Glutamatergic neuron (in vitro differentiated cells): ENCODE measurements around the gene HMGN4. TPM values are rescaled to one million over a fixed set of nuclear protein-coding genes. Genes with fewer than 3 reads are reported as not detected.

Experiments
- DNase-seq: peaks from one replicate; pipeline ENCODE4 v3.0.0; 2022
- H3K27ac Mint-ChIP-seq: one replicate; pipeline ENCODE4 v1.8.0; 2020; ENCODE audit warnings: mild to moderate bottlenecking, mixed read lengths, inconsistent platforms; ENCODE audit not compliant: unreplicated experiment
- H3K27me3 Mint-ChIP-seq: one replicate; pipeline ENCODE4 v1.8.0; 2020; ENCODE audit warnings: mild to moderate bottlenecking, moderate library complexity, mixed read lengths, inconsistent platforms; ENCODE audit not compliant: unreplicated experiment
- H3K36me3 Mint-ChIP-seq: one replicate; pipeline ENCODE4 v1.8.0; 2020; ENCODE audit warnings: mild to moderate bottlenecking, mixed read lengths, inconsistent platforms; ENCODE audit not compliant: unreplicated experiment
- H3K4me1 Mint-ChIP-seq: one replicate; pipeline ENCODE4 v1.8.0; 2020; ENCODE audit warnings: mild to moderate bottlenecking, low read depth, mixed read lengths, inconsistent platforms; ENCODE audit not compliant: unreplicated experiment
- H3K4me3 Mint-ChIP-seq: one replicate; pipeline ENCODE4 v1.8.0; 2020; ENCODE audit warnings: mild to moderate bottlenecking, mixed read lengths, inconsistent platforms; ENCODE audit not compliant: unreplicated experiment
- H3K9me3 Mint-ChIP-seq: one replicate; pipeline ENCODE4 v1.8.0; 2020; ENCODE audit warnings: mild to moderate bottlenecking, moderate library complexity, mixed read lengths, inconsistent platforms; ENCODE audit not compliant: unreplicated experiment
- total RNA-seq: library from RNA; stranded (reverse); fragmentation: NEBNext Ultra II Directional; extraction: Animal tissue kit (Norgen Biotek cat#: 25700); gene quantifications from one replicate; pipeline ENCODE4 v1.2.1, GENCODE V29; 2021; ENCODE audit not compliant: unreplicated experiment
- TF ChIP-seq, protein P1 (sequence below): fragments of 200-600 bp; sonication (generic); IDR thresholded peaks from one replicate; pipeline ENCODE4 v1.5.0; 2021; ENCODE audit not compliant: partially characterized antibody, unreplicated experiment

The HMGN4 gene
- total RNA-seq, 1 donor from 2014 or later, result 56.9 TPM

DNA sequence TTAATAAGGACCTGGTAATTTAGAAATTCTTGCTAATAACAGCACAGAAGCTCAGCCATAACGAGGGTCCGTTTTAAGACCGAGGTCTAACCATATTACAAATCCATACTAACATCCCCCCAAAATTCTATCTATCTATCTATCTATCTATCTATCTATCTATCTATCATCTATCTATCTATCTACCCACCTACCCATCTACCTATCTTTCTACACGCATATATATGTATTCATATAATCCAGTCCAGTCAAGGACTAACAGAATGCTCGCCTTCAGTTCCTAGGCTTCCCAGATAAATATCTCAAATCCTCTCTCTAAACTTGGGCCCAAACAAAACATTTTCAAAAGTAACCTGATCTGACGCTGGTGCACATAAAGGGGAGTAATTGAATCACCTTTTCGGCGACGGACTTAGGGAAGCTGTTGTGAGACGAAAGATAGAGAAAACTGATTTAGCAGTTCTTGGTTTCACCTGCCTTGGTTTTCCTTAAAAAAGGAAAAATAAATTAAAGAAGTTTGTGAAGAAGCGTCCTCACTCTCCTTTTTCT is 14.5 kb downstream of the HMGN4 start:
- peaks cover 7% of the 10 kb centered on the region for H3K27me3 Mint-ChIP-seq
- peaks cover 18% of the 10 kb centered on the region for H3K9me3 Mint-ChIP-seq
- no peak overlapping the region for H3K4me3 Mint-ChIP-seq
- TF ChIP-seq, protein P1, sequence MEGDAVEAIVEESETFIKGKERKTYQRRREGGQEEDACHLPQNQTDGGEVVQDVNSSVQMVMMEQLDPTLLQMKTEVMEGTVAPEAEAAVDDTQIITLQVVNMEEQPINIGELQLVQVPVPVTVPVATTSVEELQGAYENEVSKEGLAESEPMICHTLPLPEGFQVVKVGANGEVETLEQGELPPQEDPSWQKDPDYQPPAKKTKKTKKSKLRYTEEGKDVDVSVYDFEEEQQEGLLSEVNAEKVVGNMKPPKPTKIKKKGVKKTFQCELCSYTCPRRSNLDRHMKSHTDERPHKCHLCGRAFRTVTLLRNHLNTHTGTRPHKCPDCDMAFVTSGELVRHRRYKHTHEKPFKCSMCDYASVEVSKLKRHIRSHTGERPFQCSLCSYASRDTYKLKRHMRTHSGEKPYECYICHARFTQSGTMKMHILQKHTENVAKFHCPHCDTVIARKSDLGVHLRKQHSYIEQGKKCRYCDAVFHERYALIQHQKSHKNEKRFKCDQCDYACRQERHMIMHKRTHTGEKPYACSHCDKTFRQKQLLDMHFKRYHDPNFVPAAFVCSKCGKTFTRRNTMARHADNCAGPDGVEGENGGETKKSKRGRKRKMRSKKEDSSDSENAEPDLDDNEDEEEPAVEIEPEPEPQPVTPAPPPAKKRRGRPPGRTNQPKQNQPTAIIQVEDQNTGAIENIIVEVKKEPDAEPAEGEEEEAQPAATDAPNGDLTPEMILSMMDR, result no peak
- H3K4me1 Mint-ChIP-seq, result peaks cover 5% of the 10 kb centered on the region
- no peaks in the 10 kb centered on the region for H3K36me3 Mint-ChIP-seq
- no peak for DNase-seq
- H3K27ac Mint-ChIP-seq, result no peak overlapping the region

DNA sequence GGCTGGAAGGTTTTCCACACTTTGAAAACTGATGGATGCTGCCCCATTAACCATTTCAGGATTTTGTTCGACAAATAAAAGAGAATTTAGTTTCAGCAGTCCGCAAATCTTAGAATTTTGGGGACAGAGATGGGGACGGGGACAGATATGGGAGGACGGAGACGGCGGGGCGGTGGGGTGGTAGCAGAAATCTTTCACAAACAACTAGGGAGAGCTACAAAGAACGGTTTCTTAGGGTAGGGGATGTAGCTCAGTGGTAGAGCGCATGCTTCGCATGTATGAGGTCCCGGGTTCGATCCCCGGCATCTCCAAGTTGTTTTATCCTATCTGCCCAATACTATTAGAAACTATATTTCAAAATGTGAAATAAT is 15.1 kb downstream of the HMGN4 start:
- TF ChIP-seq, protein P1, result no peak
- H3K4me1 Mint-ChIP-seq, result peaks cover 5% of the 10 kb centered on the region
- DNase-seq, result peak; percentile 72
- peaks cover 18% of the 10 kb centered on the region for H3K9me3 Mint-ChIP-seq
- H3K4me3 Mint-ChIP-seq, result no peak overlapping the region
- no peak overlapping the region for H3K27ac Mint-ChIP-seq
- peaks cover 7% of the 10 kb centered on the region for H3K27me3 Mint-ChIP-seq
- H3K36me3 Mint-ChIP-seq, result no peaks in the 10 kb centered on the region

DNA sequence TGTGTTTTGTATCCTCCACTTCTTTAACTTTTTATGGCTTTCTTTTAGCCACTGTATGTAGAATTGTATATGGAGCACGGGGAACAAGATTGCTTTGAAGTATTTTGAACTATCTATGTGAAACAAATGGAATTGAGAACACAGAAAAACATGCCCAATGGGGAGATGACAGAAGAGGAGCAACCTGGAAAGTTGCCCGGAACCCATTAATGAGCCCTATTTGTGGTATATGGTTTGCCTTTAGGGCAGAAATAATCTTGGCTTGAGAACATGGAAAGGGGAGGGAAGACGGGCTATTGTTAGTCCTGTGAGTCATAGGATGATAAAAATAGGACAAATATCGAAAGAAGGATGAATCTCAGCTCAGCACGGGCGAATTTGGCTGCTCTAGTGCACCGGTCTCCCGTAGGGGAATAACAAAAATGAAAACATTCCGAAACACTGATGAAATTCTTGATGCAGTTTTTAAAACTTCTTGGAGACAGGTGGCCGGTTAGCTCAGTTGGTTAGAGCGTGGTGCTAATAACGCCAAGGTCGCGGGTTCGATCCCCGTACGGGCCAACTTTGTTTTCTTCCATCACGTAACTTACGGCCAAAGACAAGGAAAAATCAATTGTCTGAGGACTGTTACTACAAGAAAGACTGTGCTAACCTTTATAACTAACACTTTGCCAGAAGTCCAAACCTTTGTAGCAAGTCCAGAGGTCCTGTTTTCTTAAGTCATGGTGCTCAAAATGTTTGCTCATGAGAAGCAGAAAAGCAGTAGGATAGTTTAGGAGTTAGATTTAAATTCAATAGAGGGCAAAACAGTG is 15.7 kb downstream of the HMGN4 start:
- Mint-ChIP-seq H3K9me3 (peaks cover 18% of the 10 kb centered on the region), H3K36me3 (no peaks in the 10 kb centered on the region), H3K27ac (no peak overlapping the region), H3K4me3 (no peak overlapping the region), H3K27me3 (peaks cover 7% of the 10 kb centered on the region), H3K4me1 (peaks cover 5% of the 10 kb centered on the region)
- DNase-seq, result peak; percentile 73
- TF ChIP-seq, protein P1, result no peak

- no peak for DNase-seq
- peaks cover 5% of the 10 kb centered on the region for H3K4me1 Mint-ChIP-seq
- peak overlapping the region; percentile 7 for H3K27ac Mint-ChIP-seq
- H3K4me3 Mint-ChIP-seq, result no peak overlapping the region
- H3K36me3 Mint-ChIP-seq, result no peaks in the 10 kb centered on the region
- H3K27me3 Mint-ChIP-seq, result peaks cover 7% of the 10 kb centered on the region
- TF ChIP-seq, protein P1, result no peak
- H3K9me3 Mint-ChIP-seq, result peaks cover 18% of the 10 kb centered on the region
Measured at GRCh38 chr6:26554447-26554696, 16.2 kb downstream of the HMGN4 start.

DNA sequence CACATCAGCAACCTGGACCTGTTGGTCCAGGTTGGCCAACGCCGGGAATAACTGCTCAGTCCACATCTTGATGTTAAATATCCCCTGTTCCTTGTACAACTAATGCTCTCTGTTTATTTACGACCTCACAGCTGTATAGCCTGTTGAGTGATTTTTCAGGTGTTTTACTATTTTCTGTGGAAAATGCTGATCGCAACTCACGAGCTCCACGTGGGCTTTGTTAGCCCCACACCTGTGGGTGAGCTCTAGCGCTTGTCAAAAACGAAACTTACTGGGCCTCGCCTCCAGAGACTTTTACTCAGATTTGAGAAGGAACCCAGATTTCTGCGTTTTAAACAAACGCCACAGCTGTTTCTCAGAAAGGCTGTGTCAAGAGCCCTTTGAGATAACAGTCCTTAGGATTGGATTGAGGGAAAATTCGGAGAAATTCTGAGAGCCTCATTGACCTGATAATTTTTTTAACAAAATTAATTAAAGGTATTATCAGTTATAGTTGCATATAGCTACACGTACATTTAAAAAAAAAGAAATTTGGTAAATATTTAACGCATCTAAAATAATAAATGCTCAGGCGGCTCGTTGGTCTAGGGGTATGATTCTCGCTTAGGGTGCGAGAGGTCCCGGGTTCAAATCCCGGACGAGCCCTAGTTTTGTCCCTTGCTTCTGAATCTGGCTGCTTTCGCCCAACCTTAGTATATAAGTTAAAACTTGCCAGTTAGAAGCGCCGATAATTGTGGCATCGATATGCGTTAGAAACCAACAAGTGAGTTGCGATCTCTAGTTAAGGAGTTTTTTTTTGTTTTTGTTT is 16.7 kb downstream of the HMGN4 start:
- Mint-ChIP-seq H3K9me3 (peaks cover 15% of the 10 kb centered on the region), H3K36me3 (no peaks in the 10 kb centered on the region), H3K4me1 (peaks cover 5% of the 10 kb centered on the region), H3K27me3 (peaks cover 7% of the 10 kb centered on the region), H3K27ac (peak overlapping the region; percentile 24), H3K4me3 (no peak overlapping the region)
- peak; percentile 56 for DNase-seq
- TF ChIP-seq, protein P1, result no peak
